Ovary (tissue), 3 donors: Measurements from ENCODE around the gene CASP10.

ENCODE experiments used
- CTCF ChIP-seq, 3 donors: fragments of 450-650 bp in 2 of 3; fragments of 200-600 bp in 1 of 3; IDR thresholded peaks; one replicate each; pipeline versions ENCODE4 v1.5.1 to v1.8.0; 2016 to 2022; ENCODE audit warnings: antibody characterized with exemption in 3 of 3, mild to moderate bottlenecking in 1 of 3
- EP300 ChIP-seq: sonication (generic); formaldehyde crosslinking; IDR thresholded peaks from one replicate; pipeline ENCODE4 v1.6.1; 2017; ENCODE audit warnings: antibody characterized with exemption
- donor health status: DM: no; HTN: no; CAD: no.

- TF ChIP-seq EP300 (no peak), CTCF (IDR thresholded peaks at IDR 0.05) (no peak)
Observed at GRCh38 chr2:201260302-201260800, 77.4 kb downstream of the CASP10 start, which contains the start of gene CASP8.
